Epithelial cell of esophagus (primary cell): Measurements from ENCODE around the gene DIP2C.
A peak's percentile ranks its signal among the peaks of the same experiment; 100 is the strongest.

Experiments used
- DNase-seq: peaks from one replicate; pipeline ENCODE4 v3.0.0; 2010; ENCODE audit warnings: low read depth
- H3K4me3 ChIP-seq: 2 replicates; pipeline ENCODE4 v1.5.1; 2011; ENCODE audit warnings: mild to moderate bottlenecking, low read length, control low read depth
- TF ChIP-seq, protein P1 (sequence below): IDR thresholded peaks from 2 replicates; pipeline ENCODE4 v1.5.1; 2011; ENCODE audit warnings: low read depth, mild to moderate bottlenecking, low read length, control low read depth, inconsistent platforms; ENCODE audit not compliant: insufficient read depth; ENCODE audit errors: missing control alignments

The DIP2C gene

DNA sequence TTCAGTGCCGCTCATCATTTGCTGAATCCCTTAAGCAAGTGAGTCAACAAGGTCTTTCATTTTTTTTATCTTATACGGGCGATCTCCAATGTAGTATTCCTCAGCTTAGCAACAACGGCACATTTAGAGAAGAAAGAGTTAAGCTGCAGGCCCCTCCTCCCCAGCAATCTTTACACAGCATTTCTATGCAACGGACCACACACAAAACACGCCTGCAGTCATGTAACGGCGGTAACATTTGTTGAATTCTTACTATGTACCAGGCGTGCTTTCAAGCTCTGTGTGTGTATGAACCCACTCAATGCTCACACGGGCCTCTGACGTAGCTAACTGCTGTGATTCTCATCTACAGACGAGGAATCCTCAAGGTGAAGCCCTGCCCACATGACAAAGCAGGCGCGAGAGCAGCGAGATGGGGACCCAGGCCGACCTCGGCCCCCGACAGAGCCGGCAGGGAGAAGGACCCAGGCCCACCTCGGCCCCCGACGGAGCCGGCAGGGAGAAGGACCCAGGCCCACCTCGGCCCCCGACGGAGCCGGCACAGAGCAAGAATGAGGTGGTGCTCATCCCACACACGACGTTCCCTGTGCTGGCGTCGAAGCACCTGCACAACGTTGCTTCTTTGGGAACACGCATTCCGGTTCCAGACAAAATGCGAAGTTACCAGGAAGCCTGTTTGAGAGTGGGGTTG, 313.5 kb downstream of the DIP2C start:
- no peak for DNase-seq
- no peak overlapping the region for H3K4me3 ChIP-seq
- TF ChIP-seq, protein P1, sequence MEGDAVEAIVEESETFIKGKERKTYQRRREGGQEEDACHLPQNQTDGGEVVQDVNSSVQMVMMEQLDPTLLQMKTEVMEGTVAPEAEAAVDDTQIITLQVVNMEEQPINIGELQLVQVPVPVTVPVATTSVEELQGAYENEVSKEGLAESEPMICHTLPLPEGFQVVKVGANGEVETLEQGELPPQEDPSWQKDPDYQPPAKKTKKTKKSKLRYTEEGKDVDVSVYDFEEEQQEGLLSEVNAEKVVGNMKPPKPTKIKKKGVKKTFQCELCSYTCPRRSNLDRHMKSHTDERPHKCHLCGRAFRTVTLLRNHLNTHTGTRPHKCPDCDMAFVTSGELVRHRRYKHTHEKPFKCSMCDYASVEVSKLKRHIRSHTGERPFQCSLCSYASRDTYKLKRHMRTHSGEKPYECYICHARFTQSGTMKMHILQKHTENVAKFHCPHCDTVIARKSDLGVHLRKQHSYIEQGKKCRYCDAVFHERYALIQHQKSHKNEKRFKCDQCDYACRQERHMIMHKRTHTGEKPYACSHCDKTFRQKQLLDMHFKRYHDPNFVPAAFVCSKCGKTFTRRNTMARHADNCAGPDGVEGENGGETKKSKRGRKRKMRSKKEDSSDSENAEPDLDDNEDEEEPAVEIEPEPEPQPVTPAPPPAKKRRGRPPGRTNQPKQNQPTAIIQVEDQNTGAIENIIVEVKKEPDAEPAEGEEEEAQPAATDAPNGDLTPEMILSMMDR, result no peak

DNA sequence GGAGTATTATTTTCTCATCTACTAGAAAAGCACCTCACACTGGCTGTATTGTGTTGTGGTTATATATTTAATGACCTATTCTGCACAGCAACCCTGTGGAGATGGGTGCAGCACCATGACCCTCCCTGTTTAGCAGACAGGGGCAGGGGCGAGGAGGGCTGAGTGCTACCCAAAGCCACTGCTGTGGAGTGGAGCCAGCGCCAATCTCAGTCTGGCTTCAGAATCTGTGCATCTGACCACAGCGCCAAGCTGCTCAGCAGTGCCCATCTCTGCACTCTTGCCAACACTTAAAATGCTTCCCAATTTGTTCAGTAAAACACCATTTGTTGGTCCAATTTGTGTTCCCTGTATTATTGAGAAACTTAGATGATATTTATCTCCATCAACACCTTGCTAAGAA, 315.1 kb downstream of the DIP2C start:
- no peak overlapping the region for H3K4me3 ChIP-seq
- TF ChIP-seq, protein P1, result no peak
- DNase-seq, result no peak

DNA sequence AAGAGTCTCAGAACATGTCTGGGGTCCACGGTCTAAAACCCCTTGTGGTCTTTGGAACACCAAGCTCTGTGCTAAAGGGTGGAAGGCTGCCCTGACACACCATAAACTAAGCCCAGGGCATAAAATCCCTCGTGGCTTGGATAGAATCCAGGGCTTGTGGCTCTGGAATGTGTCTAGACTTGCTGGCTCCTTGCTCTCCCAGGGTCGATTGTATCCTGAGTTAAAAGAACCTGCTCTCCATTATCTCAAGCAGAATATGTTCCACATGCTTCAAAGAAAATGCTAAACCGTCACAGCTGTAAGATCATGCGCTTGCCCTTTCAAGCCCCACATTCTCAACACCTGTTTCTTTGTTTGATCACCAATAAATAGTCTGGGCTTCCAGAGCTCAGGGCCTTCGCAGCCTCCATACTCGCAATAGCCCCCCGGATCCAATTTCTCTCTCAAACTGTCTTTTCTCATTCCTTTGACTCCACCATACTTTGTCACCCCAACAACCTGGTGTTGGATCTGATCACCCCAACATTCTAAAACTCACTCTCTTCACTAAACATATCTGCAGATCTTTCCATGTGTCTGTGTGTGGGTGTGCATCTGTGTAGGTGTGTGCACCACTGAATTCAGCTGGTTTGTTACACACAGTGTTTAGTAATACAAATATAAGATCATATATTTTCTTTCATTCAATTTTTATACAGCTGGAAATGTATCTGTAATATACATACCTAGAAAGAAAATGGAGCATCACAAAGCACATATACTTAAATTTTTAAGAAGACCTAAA, 315.8 kb downstream of the DIP2C start:
- no peak overlapping the region for H3K4me3 ChIP-seq
- DNase-seq, result peak; percentile 49
- TF ChIP-seq, protein P1, result no peak

DNA sequence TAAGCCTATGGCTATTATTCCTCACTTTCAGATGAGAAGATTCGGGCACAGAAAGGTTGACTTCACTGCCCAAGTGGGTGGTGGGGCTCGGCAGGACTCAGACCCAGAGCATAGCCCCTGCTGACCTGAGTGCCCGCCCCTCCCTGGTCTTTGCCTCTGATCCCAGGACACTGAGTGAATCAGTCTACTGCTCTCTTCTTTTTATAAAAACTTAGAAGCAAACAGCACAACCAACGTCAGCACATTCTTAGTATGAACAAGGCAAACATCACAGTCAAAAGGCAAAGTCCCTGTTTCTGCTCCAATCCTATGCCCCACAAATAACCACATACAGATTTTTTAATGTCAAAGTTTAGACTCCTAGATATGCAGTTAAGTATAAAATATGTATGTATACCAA, 316.5 kb downstream of the DIP2C start:
- DNase-seq, result no peak
- TF ChIP-seq, protein P1, result no peak

DNA sequence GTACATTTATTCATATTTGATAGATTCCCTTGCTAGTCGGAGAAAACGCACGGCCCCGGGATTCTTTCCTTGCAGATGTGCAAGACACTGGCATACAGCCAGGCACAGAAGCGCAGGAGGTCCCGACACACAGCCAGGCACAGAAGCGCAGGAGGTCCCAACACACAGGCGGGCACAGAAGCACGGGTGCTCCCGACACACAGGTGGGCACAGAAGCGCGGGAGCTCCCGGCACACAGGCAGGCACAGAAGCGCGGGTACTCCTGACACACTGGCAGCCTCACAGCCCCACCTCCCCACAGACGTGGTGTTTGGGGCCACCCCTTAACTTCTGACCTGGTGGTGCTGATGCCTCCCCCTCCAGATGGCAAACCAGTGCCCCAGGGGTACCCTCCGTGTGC, 316.9 kb downstream of the DIP2C start:
- TF ChIP-seq, protein P1, result no peak
- no peak for DNase-seq
- no peak overlapping the region for H3K4me3 ChIP-seq

More for the DNA sequence above, 316.5 kb downstream of the DIP2C start:
- H3K4me3 ChIP-seq, result no peak overlapping the region

DNA sequence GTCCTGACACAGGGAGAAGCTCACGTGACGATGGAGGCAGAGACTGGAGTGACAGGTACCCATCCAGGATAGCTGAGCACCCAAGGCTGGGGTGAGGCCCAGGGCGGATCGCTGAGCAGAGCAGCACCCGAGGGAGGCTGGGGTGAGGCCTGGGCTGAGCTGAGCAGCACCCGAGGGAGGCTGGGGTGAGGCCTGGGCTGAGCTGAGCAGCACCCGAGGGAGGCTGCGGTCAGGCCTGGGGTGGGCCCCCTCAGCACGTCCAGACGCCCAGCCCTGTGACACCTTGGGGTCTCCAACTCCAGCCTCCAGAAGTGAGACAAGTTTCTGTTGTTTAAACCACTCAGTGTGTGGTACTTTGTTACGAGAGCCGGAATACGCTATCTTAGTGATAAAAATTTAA, 318.0 kb downstream of the DIP2C start:
- TF ChIP-seq, protein P1, result no peak
- no peak for DNase-seq

More for the DNA sequence above, 318.0 kb downstream of the DIP2C start:
- no peak overlapping the region for H3K4me3 ChIP-seq
